KG1 (cell line): ENCODE results near the gene ATRNL1.
"Not testable (repeated sequence)": the region's sequence is repeated elsewhere in the genome, so short reads cannot be mapped to it uniquely, and the experiment has no call there.

Experiments used
- DNase-seq: peaks from one replicate; lab custom pipeline; 2025; lab: John Stamatoyannopoulos, UW

ATRNL1 gene

GRCh38 chr10:115092555-115093285 lies 445 bp upstream of the ATRNL1 start:
- DNase-seq = no peak

GRCh38 chr10:115093776-115094408 lies 727 bp downstream of the ATRNL1 start:
- DNase-seq = no peak

- DNase-seq = peak; percentile 22
Observed at GRCh38 chr10:115094416-115095140, 1.4 kb downstream of the ATRNL1 start.

DNA sequence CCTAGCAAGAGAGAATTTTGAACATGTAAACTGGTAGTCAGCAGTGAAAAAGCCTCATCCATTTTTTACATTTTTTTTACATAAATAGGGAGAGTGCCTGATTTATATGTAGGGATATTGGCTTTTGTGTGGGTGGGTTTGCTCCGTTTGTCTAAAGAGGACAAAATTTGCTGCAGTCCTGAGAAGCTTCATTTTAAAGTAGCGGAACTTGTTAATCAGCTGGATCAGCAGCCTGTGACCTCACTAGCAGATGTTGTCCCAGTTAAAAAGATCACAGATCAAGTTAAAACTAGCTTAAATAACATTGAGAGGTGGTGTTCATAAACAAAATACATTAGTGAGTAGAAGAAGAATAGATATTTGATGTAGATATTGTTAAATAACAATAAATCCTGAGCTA lies 2.6 kb downstream of the ATRNL1 start:
- DNase-seq = no peak

- DNase-seq = no peak
Observed at GRCh38 chr10:115103700-115104099, 10.5 kb downstream of the ATRNL1 start.

DNA sequence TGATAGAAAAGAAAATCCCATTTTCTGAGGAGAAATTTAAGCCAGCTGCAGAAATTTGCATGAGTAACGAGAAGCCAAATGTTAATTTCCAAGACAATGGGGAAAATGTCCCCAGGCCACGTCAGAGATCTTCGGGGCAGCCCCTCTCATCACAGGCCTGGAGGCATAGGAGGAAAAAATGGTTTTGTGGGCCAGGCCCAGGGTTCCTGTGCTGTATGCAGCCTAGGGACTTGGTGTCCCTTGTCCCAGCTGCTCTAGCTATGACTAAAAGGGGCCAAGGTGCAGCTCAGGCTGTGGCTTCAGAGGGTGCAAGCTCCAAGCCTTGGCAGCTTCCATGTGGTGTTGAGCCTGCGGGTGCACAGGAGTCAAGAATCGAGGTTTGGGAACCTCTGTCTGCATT lies 12.2 kb downstream of the ATRNL1 start:
- not testable (repeated sequence) for DNase-seq

- DNase-seq = no peak
Observed at GRCh38 chr10:115107830-115108229, 14.7 kb downstream of the ATRNL1 start.

DNA sequence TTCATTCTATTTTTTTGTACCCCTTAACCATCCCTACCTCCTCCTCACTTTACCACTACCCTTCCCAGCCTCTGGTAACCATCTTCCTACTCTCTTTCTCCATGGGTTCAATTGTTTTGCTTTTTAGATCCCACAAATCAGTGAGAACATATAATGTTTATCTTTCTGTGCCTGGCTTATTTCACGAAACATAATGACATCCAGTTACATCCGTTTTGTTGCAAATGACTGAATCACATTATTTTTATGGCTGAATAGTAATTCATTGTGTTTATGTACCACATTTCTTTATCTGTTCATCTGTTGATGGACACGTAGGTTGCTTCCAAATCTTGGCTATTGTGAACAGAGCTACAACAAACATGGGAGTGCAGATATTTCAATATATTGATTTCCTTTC lies 24.1 kb downstream of the ATRNL1 start:
- DNase-seq = no peak

- DNase-seq = no peak
Observed at GRCh38 chr10:115118346-115118745, 25.2 kb downstream of the ATRNL1 start.

GRCh38 chr10:115125505-115125904 lies 32.3 kb downstream of the ATRNL1 start:
- no peak for DNase-seq

DNA sequence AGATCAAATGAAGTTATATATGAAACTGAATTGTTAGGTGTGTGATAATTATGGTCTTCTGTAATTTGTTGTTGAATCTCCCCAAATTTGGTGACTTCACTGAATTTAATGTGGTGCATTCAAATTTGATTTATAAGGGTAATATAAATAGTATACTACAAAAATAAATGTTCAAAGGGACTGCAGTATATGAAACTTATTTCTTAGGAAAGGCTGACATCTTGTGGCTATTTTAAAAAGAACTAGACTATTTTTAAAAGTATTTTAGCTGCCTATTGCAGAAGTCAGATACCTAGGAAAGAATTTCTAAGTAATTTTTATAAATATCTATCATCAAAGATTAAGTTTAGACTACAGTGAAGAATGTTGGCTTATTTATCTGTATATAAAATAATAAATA lies 36.6 kb downstream of the ATRNL1 start:
- DNase-seq = no peak

DNA sequence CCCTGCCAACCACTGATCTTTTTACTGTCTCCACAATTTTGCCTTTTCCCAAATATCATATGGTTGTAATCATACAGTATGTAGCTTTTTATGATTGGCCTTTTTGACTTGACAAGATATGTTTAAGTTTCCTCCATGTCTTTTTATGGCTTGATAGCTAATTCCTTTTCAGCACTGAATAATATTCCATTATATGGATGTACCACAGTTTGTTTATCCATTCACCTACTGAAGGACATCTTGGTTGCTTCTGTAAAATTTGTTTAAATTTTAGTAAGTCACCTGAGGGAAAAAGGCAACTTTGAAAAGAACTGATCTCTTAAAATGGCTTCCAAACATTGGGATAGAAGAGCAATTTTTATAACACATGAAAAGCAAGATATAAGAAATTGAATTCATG lies 43.5 kb downstream of the ATRNL1 start:
- no peak for DNase-seq

DNA sequence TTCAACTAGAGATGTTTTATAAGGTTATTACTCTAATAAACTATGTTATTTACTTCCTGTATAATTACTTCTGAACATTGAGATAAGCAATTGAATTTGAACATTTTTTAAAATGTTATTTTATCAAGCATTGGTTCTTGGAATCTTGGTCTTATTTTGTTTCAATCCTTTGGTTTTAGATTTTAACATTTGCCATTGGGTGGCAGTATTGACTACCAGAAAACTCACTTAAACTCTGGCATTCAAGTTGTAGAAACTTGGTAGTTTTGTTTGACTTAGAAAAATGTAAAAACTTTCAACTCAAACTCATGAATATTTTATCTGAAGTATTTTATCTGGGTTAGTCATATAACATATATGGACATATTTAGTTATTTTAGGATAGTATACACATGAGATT lies 48.1 kb downstream of the ATRNL1 start:
- DNase-seq = no peak

- no peak for DNase-seq
Observed at GRCh38 chr10:115157357-115157756, 64.2 kb downstream of the ATRNL1 start.

DNA sequence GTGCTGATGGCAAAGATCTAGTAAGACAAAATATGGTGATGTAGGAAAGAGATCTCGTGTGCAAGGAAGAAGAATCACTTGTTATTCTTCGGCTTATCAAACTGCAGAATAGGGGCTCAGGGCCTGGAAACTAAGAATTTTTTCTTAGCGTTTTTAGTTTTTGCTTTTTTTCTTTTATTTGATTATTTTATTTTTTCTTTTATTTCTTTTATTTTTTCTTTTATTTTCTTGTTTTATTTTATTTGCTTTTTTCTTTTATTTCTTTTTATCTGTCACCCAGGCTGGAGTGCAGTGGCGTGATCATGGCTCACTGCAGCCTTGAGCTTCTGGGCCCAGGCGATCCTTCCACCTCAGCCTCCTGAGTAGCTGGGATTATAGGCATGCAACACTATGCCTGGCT lies 70.0 kb downstream of the ATRNL1 start:
- no peak for DNase-seq

DNA sequence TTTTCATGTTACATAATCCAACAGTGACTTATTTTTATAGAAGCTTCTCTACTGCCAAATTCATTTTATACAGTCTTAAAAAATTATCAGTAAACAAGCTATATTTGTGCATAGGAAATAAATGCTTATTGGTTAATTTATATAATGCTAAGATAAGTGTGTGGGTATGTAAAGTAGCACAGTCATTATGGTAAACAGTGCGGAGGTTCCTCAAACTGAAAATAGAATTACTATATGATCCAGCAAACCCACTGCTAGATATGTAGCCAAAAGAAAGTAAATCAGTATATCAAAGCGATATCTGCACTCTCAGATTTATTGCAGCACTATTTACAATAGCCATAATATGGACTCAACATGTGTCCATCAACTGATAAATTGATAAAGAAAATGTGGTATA lies 71.1 kb downstream of the ATRNL1 start:
- no peak for DNase-seq

GRCh38 chr10:115167751-115168150 lies 74.6 kb downstream of the ATRNL1 start:
- no peak for DNase-seq

- DNase-seq = no peak
Observed at GRCh38 chr10:115171392-115171960, 78.3 kb downstream of the ATRNL1 start.

DNA sequence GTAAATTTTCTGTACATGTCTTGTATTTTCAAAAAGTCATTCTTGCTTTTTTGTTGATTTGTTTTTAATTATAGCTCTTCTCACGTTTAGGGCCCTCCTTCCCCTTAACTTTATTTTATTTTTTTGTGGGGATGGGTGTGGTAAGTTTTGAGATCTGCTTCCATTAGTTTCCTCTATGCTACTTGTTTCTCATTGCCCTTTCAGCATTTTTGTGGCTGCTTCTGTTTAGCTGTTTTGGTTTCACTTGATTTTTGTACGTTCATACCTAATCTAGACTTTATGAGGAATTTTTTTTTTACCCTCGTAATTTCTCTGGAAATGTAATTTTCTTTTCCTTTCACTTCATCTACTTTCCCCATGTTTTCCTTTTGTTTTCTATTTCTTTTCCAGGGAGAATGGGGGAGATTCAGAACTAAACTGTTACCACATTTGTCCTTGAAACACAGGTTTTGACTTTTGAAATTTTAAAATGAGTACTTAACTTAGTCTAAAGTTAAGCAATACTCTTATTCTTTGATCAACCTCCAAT lies 80.8 kb downstream of the ATRNL1 start:
- no peak for DNase-seq

GRCh38 chr10:115207276-115207675 lies 114.1 kb downstream of the ATRNL1 start:
- not testable (repeated sequence) for DNase-seq

GRCh38 chr10:115209133-115209532 lies 116.0 kb downstream of the ATRNL1 start:
- DNase-seq = no peak

DNA sequence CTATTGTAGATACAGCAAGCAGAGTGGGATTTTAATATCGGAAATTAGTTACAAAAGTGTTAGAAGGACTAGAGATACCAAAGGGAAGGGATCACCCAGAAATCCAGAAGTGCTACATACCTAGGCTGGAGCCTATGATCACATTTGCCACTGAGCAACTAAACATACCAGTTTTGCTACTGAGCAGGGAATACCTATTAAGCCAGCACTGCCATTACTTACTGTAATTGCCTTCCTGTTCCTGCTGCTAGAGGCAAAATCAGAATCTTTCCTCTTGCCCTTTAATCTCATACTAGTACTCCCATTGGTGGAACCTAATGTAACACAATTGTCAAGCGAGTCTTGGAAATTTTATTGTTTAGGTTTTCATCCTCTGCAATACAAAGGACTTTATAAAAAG lies 121.7 kb downstream of the ATRNL1 start:
- DNase-seq = no peak

DNA sequence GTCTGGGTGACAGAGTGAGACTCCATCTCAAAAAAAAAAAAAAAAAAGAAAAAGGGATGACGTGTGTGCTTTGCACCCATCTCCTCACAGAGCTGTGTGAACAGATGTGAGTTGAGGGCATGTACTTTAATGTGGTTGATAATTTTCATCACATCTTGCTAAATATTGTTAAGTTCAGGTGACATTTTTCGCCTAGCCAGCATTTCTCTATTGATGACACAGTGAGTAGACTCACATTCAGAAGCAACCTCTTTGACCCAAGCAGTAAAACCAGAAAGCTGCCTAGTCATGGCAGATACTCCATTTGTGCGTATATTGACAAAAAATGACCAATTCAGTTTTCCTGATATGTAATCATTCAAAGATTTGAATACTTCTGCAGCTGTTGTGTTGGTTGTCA lies 126.0 kb downstream of the ATRNL1 start:
- no peak for DNase-seq
